Vagina (tissue), 2 donors: ENCODE data around the gene CIBAR2. TPM values are rescaled to one million over a fixed set of nuclear protein-coding genes. Genes with fewer than 3 reads are reported as not detected.

Experiments
- DNase-seq, 2 donors: peaks; one replicate each; pipeline ENCODE4 v3.0.0-alpha.2; 2017; ENCODE audit errors: extremely low spot score in 2 of 2
- H3K27ac ChIP-seq: fragments of 200-600 bp; sonication (generic); one replicate; pipeline ENCODE4 v1.5.1; 2019
- H3K27me3 ChIP-seq: fragments of 200-600 bp; sonication (generic); one replicate; pipeline ENCODE4 v1.5.1; 2019
- H3K36me3 ChIP-seq, 2 donors: fragments of 200-600 bp; sonication (generic); one replicate each; pipeline ENCODE4 v1.5.1; 2017 to 2019
- H3K4me1 ChIP-seq: fragments of 200-600 bp; sonication (generic); one replicate; pipeline ENCODE4 v1.5.1; 2019
- H3K4me3 ChIP-seq, 2 donors: fragments of 200-600 bp; sonication (generic); 1 replicate in 1 of 2; 2 replicates in 1 of 2; pipeline ENCODE4 v1.5.1; 2016 to 2019
- H3K9me3 ChIP-seq: fragments of 200-600 bp; sonication (generic); one replicate; pipeline ENCODE4 v1.5.1; 2019
- CTCF ChIP-seq, 3 experiments: fragments of 450-650 bp in 2 of 3; fragments of 200-600 bp in 1 of 3; sonication (generic) in 1 of 3; IDR thresholded peaks; one replicate each; pipeline ENCODE4 v1.5.1; 2017 to 2019; ENCODE audit warnings: antibody characterized with exemption in 3 of 3, mild to moderate bottlenecking in 2 of 3, moderate library complexity in 2 of 3
- POLR2A ChIP-seq, 2 donors: fragments of 450-650 bp; IDR thresholded peaks; one replicate each; pipeline ENCODE4 v1.6.1; 2017; ENCODE audit warnings: antibody characterized with exemption in 2 of 2, mild to moderate bottlenecking in 2 of 2, moderate library complexity in 2 of 2
- POLR2AphosphoS5 ChIP-seq, 2 donors: sonication (generic); formaldehyde crosslinking; IDR thresholded peaks; one replicate each; pipeline ENCODE4 v1.9.0; 2017; ENCODE audit warnings: antibody characterized with exemption in 2 of 2, mild to moderate bottlenecking in 2 of 2, low read depth in 1 of 2; ENCODE audit not compliant: insufficient read depth in 1 of 2
- intact Hi-C: fragments of 100-400 bp; cut with DNase I; formaldehyde crosslinking; loops from one replicate; pipeline ENCODE4 v1.15.1; 2023
- total RNA-seq: library from RNA; depleted of rRNA; stranded (reverse); fragments of >200 nt; gene quantifications from one replicate; pipeline ENCODE4 v1.2.3, GENCODE V29; 2016

CIBAR2 gene
- total RNA-seq, 1 donor from 2014 or later: not detected

- Histone ChIP-seq H3K9me3 (no peaks in the 10 kb centered on the region), H3K27ac (no peak overlapping the region), H3K27me3 (no peaks in the 10 kb centered on the region), H3K4me3 (no peak overlapping the region), H3K4me1 (peaks cover 32% of the 10 kb centered on the region), H3K36me3 (no peaks in the 10 kb centered on the region)
- intact Hi-C loops: no loop called here
- TF ChIP-seq POLR2AphosphoS5 (IDR thresholded peaks at IDR 0.05; ENCODE audit: insufficient read depth in 1 of 2, low read depth in 1 of 2) (no peak), CTCF (IDR thresholded peaks at IDR 0.05) (no peak), POLR2A (IDR thresholded peaks at IDR 0.05) (no peak)
- DNase-seq: no peak
Measured at GRCh38 chr16:85157372-85157771, 45.1 kb upstream of the CIBAR2 start.

GRCh38 chr16:85156869-85157268 lies 44.6 kb upstream of the CIBAR2 start:
- H3K27ac ChIP-seq: no peak overlapping the region
- H3K36me3 ChIP-seq: no peaks in the 10 kb centered on the region
- peaks cover 32% of the 10 kb centered on the region for H3K4me1 ChIP-seq
- no peaks in the 10 kb centered on the region for H3K9me3 ChIP-seq
- no peak for DNase-seq
- intact Hi-C loops: no loop called here
- no peaks in the 10 kb centered on the region for H3K27me3 ChIP-seq
- TF ChIP-seq CTCF (IDR thresholded peaks at IDR 0.05): no peak
- TF ChIP-seq POLR2AphosphoS5 (IDR thresholded peaks at IDR 0.05; ENCODE audit: insufficient read depth in 1 of 2, low read depth in 1 of 2): no peak
- TF ChIP-seq POLR2A (IDR thresholded peaks at IDR 0.05): no peak
- no peak overlapping the region for H3K4me3 ChIP-seq

GRCh38 chr16:85156440-85156839 lies 44.2 kb upstream of the CIBAR2 start:
- Histone ChIP-seq H3K9me3 (no peaks in the 10 kb centered on the region), H3K4me3 (no peak overlapping the region), H3K27ac (no peak overlapping the region), H3K36me3 (no peaks in the 10 kb centered on the region), H3K4me1 (peaks cover 35% of the 10 kb centered on the region), H3K27me3 (no peaks in the 10 kb centered on the region)
- DNase-seq: no peak
- intact Hi-C loops: no loop called here
- no peak for TF ChIP-seq POLR2A (IDR thresholded peaks at IDR 0.05)

- no peak overlapping the region for H3K4me3 ChIP-seq
- TF ChIP-seq CTCF (IDR thresholded peaks at IDR 0.05) (no peak), POLR2A (IDR thresholded peaks at IDR 0.05) (no peak), POLR2AphosphoS5 (IDR thresholded peaks at IDR 0.05; ENCODE audit: insufficient read depth in 1 of 2, low read depth in 1 of 2) (no peak)
- intact Hi-C loops: no loop called here
- H3K27ac ChIP-seq: no peak overlapping the region
- H3K4me1 ChIP-seq: peaks cover 43% of the 10 kb centered on the region
- no peaks in the 10 kb centered on the region for H3K27me3 ChIP-seq
- no peaks in the 10 kb centered on the region for H3K36me3 ChIP-seq
- DNase-seq: no peak
- H3K9me3 ChIP-seq: no peaks in the 10 kb centered on the region
Measured at GRCh38 chr16:85153656-85154091, 41.4 kb upstream of the CIBAR2 start.

GRCh38 chr16:85153046-85153445 lies 40.8 kb upstream of the CIBAR2 start:
- TF ChIP-seq CTCF (IDR thresholded peaks at IDR 0.05): no peak
- TF ChIP-seq POLR2A (IDR thresholded peaks at IDR 0.05): no peak
- no peak for TF ChIP-seq POLR2AphosphoS5 (IDR thresholded peaks at IDR 0.05; ENCODE audit: insufficient read depth in 1 of 2, low read depth in 1 of 2)
- H3K36me3 ChIP-seq: no peaks in the 10 kb centered on the region
- intact Hi-C loops: no loop called here
- H3K4me1 ChIP-seq: peaks cover 47% of the 10 kb centered on the region
- H3K27ac ChIP-seq: no peak overlapping the region
- no peak for DNase-seq
- H3K9me3 ChIP-seq: no peaks in the 10 kb centered on the region
- no peak overlapping the region for H3K4me3 ChIP-seq
- no peaks in the 10 kb centered on the region for H3K27me3 ChIP-seq
